B cell (primary cell): ENCODE data around the gene CHST11.

ENCODE experiments used
- CTCF ChIP-seq: fragments of 200-600 bp; IDR thresholded peaks from one replicate; pipeline ENCODE4 v1.8.0; 2022; ENCODE audit warnings: antibody characterized with exemption, mild to moderate bottlenecking
- EZH2 ChIP-seq: IDR thresholded peaks from 2 replicates; pipeline ENCODE4 v1.6.1; 2012; ENCODE audit warnings: borderline replicate concordance, low read depth, mild to moderate bottlenecking, moderate library complexity, low read length; ENCODE audit not compliant: insufficient read depth, poor library complexity, severe bottlenecking

GRCh38 chr12:104591257-104591885 lies 134.6 kb downstream of the CHST11 start:
- TF ChIP-seq CTCF (no peak), EZH2 (no peak)
